Tibial nerve (tissue), 3 donors: ENCODE results near the gene BAIAP3.

ENCODE experiments used
- POLR2A ChIP-seq, 2 donors: fragments of 450-650 bp; IDR thresholded peaks; one replicate each; pipeline ENCODE4 v1.6.1; 2017; ENCODE audit warnings: antibody characterized with exemption in 2 of 2, mild to moderate bottlenecking in 2 of 2, moderate library complexity in 2 of 2
- TF ChIP-seq, protein P1 (sequence below), 5 experiments: fragments of 200-600 bp in 3 of 5; fragments of 450-650 bp in 2 of 5; sonication (generic) in 3 of 5; IDR thresholded peaks; one replicate each; pipeline ENCODE4 v1.5.1; 2016 to 2019; ENCODE audit warnings: antibody characterized with exemption in 5 of 5, mild to moderate bottlenecking in 3 of 5, moderate library complexity in 2 of 5

DNA sequence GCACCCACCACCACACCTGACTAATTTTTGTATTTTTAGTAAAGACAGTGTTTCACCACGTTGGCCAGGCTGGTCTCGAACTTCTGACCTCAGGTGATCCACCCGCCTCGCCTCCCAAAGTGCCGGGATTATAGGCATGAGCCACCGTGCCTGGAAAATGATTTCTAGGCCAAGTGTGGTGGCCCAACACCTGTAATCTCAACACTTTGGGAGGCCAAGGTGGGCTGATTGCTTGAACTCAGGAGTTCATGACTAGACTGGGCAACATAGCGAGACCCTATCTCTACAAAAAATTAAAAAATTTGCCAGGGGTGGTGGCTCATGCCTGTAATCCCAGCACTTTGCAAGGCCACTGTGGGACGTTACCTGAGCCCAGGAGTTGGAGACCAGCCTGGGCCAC, 11.0 kb upstream of the BAIAP3 start:
- TF ChIP-seq, protein P1, sequence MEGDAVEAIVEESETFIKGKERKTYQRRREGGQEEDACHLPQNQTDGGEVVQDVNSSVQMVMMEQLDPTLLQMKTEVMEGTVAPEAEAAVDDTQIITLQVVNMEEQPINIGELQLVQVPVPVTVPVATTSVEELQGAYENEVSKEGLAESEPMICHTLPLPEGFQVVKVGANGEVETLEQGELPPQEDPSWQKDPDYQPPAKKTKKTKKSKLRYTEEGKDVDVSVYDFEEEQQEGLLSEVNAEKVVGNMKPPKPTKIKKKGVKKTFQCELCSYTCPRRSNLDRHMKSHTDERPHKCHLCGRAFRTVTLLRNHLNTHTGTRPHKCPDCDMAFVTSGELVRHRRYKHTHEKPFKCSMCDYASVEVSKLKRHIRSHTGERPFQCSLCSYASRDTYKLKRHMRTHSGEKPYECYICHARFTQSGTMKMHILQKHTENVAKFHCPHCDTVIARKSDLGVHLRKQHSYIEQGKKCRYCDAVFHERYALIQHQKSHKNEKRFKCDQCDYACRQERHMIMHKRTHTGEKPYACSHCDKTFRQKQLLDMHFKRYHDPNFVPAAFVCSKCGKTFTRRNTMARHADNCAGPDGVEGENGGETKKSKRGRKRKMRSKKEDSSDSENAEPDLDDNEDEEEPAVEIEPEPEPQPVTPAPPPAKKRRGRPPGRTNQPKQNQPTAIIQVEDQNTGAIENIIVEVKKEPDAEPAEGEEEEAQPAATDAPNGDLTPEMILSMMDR (IDR thresholded peaks at IDR 0.05), result no peak
- no peak for TF ChIP-seq POLR2A (IDR thresholded peaks at IDR 0.05)
